Measurements from ENCODE around the gene MED13L. TPM values are rescaled to one million over a fixed set of nuclear protein-coding genes. Genes with fewer than 3 reads are reported as not detected.

Gene MED13L
- total RNA-seq, 1 donor from 2014 or later: 147 TPM

DNA sequence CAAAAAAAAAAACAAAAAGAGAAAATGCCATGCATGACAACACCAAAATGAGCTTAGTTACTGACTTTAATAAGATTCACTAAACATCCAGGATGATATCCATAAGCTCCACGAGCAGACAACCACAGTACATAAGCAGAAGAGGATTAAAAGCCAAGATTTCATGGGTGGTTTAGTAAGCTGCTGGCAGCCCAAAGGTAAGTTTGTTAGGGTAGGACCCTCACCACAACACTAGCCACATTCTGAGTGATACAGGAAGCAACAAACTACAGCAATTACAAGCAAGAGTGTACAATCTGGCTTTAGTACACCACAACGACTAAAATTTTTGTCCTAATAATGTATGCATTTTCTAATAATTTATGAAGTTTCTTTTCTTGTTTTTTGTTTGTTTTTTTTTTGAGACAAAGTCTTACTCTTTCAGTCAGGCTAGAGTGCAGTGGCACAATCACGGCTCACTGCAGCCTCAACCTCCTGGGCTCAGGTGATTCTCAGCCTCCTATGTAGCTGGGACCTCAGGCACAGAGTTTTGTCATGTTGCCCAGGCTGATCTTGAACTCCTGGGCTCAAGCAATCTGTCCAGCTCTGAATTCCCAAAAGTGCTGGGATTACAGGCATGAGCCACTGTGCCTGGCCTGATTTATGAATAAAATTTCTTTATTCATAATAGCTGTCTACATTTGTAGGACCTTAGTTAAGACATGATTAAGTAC, 221.4 kb downstream of the MED13L start:
- Histone ChIP-seq H3K4me1 (peaks cover 11% of the 10 kb centered on the region), H3K27ac (no peak overlapping the region), H3K9me3 (no peaks in the 10 kb centered on the region), H3K27me3 (no peaks in the 10 kb centered on the region), H3K36me3 (no peaks in the 10 kb centered on the region), H3K4me3 (no peak overlapping the region)
- TF ChIP-seq, protein P1, sequence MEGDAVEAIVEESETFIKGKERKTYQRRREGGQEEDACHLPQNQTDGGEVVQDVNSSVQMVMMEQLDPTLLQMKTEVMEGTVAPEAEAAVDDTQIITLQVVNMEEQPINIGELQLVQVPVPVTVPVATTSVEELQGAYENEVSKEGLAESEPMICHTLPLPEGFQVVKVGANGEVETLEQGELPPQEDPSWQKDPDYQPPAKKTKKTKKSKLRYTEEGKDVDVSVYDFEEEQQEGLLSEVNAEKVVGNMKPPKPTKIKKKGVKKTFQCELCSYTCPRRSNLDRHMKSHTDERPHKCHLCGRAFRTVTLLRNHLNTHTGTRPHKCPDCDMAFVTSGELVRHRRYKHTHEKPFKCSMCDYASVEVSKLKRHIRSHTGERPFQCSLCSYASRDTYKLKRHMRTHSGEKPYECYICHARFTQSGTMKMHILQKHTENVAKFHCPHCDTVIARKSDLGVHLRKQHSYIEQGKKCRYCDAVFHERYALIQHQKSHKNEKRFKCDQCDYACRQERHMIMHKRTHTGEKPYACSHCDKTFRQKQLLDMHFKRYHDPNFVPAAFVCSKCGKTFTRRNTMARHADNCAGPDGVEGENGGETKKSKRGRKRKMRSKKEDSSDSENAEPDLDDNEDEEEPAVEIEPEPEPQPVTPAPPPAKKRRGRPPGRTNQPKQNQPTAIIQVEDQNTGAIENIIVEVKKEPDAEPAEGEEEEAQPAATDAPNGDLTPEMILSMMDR (IDR thresholded peaks at IDR 0.05): no peak
- intact Hi-C loops (cut with DNase I): no loop called here
- DNase-seq (no peak), ATAC-seq (no peak)

DNA sequence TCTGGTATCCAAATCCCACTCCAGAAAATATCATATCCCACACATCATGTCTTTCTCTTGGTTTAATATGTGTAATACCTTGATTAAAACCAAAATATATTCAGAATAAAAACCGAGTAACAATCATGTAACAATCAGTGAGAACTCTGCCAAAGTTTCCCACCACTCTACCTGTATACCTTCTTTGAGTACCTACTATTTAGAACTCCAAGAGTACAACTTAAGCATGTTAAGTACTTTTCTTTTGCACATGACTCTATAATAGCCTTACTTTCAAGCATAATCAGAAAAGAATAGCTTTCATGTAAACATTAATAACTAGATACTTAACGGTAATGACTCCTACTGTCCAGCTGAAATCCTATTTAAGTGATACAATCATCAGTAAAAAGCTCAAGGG, 223.2 kb downstream of the MED13L start:
- intact Hi-C loops (cut with DNase I): no loop called here
- Histone ChIP-seq H3K27ac (no peak overlapping the region), H3K4me3 (no peak overlapping the region), H3K4me1 (peaks cover 25% of the 10 kb centered on the region), H3K36me3 (no peaks in the 10 kb centered on the region), H3K9me3 (no peaks in the 10 kb centered on the region), H3K27me3 (no peaks in the 10 kb centered on the region)
- no peak for ATAC-seq
- no peak for DNase-seq
- TF ChIP-seq, protein P1 (IDR thresholded peaks at IDR 0.05): no peak

DNA sequence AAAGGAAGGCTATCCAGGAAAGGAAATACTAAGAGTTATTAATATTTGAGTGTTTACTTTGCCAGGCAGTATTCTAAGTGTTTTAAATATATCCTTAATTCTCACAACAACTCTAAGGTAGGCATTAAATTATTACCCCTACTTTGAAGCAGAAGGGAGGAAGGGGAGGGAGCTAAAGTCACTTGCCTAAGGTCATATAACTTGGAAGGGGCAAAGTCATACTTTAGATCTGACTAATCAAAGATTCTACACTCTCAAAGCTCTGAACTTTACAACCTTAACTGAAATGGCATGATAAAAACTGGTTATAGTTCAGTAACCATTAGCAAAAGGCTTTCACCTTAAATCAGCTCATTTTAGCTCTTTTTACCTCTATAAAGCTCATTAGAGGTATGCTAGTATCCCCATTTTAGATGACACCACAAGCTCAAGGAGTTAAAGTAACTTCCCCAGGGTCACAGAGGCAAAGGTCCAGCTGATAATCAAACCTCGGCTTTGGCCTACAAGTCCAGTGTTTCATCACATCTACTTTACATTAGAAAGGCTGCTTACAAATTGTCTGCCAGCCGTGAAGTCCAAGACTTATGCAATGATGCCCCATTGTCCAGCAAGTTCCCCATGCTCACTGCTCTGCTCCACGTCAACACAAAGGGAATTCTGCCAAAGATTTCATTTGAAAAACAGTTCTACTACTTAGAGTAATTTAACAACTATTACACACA, 223.9 kb downstream of the MED13L start:
- Histone ChIP-seq H3K36me3 (no peaks in the 10 kb centered on the region), H3K4me1 (peaks cover 31% of the 10 kb centered on the region), H3K9me3 (no peaks in the 10 kb centered on the region), H3K27ac (no peak overlapping the region), H3K4me3 (no peak overlapping the region), H3K27me3 (no peaks in the 10 kb centered on the region)
- no peak for DNase-seq
- TF ChIP-seq, protein P1 (IDR thresholded peaks at IDR 0.05): no peak
- intact Hi-C loops (cut with DNase I): no loop called here
- peak; percentile 88 for ATAC-seq

DNA sequence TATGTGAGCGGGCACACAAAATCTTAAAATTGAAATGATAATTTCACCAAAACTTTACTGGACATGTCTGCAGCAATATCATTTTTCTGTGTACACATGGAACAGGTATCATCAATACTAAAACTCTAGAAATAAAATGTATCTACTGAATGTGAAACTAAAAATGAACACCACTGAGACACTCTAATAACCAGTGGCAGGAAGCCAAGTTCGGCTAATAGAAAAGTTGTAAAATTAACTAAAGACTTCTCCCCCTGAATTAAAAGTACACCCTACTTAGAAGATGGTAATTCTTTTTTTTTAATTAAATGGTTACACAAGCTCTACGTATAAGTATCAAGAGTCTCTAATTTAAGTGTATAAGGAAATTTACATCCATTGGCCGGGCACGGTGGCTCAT, 227.2 kb downstream of the MED13L start:
- H3K4me1 ChIP-seq: peaks cover 36% of the 10 kb centered on the region
- TF ChIP-seq, protein P1 (IDR thresholded peaks at IDR 0.05): no peak
- intact Hi-C loops (cut with DNase I): no loop called here

DNA sequence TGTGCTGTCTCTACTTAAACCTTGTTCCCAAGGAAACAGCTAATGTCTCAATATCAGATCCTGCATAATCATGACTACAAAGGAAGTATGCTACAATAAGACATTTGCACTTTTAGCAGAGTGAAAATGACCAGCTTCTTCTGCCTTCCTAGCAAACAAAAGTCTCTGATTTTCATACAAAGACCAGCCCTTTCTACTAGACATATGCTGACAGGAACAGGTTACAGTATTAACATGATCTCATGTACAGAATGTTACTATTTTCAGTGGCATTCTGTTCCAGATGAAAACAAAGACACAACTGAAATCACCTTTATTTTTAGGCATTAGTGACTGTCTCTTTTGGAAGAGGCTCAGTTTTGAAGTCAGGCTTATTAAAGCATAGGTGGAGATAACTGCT, 228.6 kb downstream of the MED13L start:
- H3K27me3 ChIP-seq: no peaks in the 10 kb centered on the region
- H3K4me3 ChIP-seq: no peak overlapping the region
- intact Hi-C loops (cut with DNase I): no loop called here
- TF ChIP-seq, protein P1 (IDR thresholded peaks at IDR 0.05): no peak
- ATAC-seq: no peak
- H3K9me3 ChIP-seq: no peaks in the 10 kb centered on the region
- no peak overlapping the region for H3K27ac ChIP-seq
- DNase-seq: no peak
- H3K36me3 ChIP-seq: no peaks in the 10 kb centered on the region
- H3K4me1 ChIP-seq: peaks cover 37% of the 10 kb centered on the region

More for the DNA sequence above, 227.2 kb downstream of the MED13L start:
- Histone ChIP-seq H3K27ac (no peak overlapping the region), H3K36me3 (no peaks in the 10 kb centered on the region), H3K27me3 (no peaks in the 10 kb centered on the region), H3K4me3 (no peak overlapping the region), H3K9me3 (no peaks in the 10 kb centered on the region)
- ATAC-seq (no peak), DNase-seq (no peak)
